Measurements from ENCODE around the gene GIGYF2.

The GIGYF2 gene

DNA sequence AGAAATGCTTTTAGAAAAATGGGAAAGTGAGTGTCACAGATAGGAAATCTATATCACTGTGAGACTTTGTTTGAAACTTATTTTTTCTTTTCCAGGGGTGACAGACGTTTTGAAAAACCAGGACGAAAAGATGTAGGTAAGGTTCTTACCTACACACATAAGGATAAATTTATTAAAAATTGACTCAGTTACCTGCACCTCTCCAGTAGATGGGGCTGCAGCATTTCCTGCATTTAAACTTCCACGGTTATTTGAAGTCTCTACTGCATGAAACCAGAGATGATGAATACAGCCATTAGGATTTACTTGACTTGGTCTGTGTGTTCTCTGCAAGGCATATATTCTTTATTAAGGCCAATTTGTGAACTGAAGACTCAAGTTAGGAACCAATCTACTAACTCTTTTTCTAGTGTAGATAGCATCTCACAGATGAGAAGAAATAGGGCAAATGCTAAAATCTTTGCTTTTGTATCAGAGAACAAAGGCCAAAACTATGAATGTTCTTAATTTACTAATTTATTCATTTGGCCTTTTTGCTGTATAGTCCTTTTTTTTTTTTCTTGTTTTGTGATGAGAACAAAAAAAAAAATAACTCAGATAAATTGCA, 64.3 kb downstream of the GIGYF2 start:
- TF ChIP-seq RAD21 (IDR thresholded peaks at IDR 0.05; ENCODE audit: low read depth): peak; percentile 56
- TF ChIP-seq YY1 (IDR thresholded peaks at IDR 0.05; ENCODE audit: low read depth): no peak
- TF ChIP-seq TAF1 (IDR thresholded peaks at IDR 0.05; ENCODE audit: low read depth): no peak

DNA sequence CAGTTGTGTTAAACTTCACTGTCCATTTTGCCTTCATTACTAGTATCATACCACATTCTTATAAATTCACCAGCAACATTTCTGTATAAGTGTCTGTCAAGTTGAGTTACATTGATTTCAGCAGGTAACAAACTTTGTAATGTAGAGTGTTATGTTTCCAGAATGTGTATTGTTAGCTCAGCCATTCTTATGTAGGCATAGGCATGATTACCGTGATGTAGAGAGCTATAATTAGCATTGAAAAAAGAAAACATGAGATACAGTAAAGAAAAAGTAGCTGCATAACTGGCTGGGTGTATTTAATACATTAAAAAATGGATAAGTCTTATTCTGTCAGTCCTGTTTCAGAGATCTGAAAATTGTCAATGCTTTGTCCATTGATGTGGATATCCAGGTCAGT, 70.7 kb downstream of the GIGYF2 start:
- TF ChIP-seq CREB1 (IDR thresholded peaks at IDR 0.05; ENCODE audit: low read depth) (no peak), TEAD4 (IDR thresholded peaks at IDR 0.05) (no peak), YY1 (IDR thresholded peaks at IDR 0.05; ENCODE audit: low read depth) (no peak), CEBPB (IDR thresholded peaks at IDR 0.05) (no peak), ZBTB7A (IDR thresholded peaks at IDR 0.05; ENCODE audit: low read depth) (no peak), EP300 (IDR thresholded peaks at IDR 0.05; ENCODE audit: borderline replicate concordance) (no peak), TAF1 (IDR thresholded peaks at IDR 0.05; ENCODE audit: low read depth) (no peak), RAD21 (IDR thresholded peaks at IDR 0.05; ENCODE audit: low read depth) (no peak), NFIC (IDR thresholded peaks at IDR 0.05) (no peak), EGR1 (IDR thresholded peaks at IDR 0.05) (no peak)
- TF ChIP-seq, protein P1, sequence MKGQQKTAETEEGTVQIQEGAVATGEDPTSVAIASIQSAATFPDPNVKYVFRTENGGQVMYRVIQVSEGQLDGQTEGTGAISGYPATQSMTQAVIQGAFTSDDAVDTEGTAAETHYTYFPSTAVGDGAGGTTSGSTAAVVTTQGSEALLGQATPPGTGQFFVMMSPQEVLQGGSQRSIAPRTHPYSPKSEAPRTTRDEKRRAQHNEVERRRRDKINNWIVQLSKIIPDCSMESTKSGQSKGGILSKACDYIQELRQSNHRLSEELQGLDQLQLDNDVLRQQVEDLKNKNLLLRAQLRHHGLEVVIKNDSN (IDR thresholded peaks at IDR 0.05): no peak
- TF ChIP-seq, protein P2, sequence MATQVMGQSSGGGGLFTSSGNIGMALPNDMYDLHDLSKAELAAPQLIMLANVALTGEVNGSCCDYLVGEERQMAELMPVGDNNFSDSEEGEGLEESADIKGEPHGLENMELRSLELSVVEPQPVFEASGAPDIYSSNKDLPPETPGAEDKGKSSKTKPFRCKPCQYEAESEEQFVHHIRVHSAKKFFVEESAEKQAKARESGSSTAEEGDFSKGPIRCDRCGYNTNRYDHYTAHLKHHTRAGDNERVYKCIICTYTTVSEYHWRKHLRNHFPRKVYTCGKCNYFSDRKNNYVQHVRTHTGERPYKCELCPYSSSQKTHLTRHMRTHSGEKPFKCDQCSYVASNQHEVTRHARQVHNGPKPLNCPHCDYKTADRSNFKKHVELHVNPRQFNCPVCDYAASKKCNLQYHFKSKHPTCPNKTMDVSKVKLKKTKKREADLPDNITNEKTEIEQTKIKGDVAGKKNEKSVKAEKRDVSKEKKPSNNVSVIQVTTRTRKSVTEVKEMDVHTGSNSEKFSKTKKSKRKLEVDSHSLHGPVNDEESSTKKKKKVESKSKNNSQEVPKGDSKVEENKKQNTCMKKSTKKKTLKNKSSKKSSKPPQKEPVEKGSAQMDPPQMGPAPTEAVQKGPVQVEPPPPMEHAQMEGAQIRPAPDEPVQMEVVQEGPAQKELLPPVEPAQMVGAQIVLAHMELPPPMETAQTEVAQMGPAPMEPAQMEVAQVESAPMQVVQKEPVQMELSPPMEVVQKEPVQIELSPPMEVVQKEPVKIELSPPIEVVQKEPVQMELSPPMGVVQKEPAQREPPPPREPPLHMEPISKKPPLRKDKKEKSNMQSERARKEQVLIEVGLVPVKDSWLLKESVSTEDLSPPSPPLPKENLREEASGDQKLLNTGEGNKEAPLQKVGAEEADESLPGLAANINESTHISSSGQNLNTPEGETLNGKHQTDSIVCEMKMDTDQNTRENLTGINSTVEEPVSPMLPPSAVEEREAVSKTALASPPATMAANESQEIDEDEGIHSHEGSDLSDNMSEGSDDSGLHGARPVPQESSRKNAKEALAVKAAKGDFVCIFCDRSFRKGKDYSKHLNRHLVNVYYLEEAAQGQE (IDR thresholded peaks at IDR 0.05; ENCODE audit: low read depth): no peak

DNA sequence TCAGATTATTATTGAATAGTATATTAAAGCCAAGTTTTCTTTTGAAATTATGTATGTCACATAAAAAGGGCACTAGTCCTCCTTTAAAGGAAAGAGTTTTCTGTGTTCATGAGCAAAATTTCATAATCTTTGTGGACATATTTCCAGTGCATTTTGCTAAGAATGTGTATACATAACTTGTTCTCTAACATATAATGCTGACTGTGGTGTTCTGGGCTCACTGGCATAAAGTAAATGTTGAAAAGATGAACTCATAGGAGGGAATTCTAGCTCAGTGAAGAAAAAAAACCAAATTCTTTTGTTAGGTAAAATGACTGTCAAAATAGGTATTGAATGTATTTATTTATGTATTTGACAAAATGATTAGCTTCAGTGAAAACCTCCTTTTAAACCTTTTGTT, 73.1 kb downstream of the GIGYF2 start:
- no peak for TF ChIP-seq TCF12 (IDR thresholded peaks at IDR 0.05; ENCODE audit: low read depth)
- no peak for TF ChIP-seq YY1 (IDR thresholded peaks at IDR 0.05; ENCODE audit: low read depth)
- no peak for TF ChIP-seq NFIC (IDR thresholded peaks at IDR 0.05)
- no peak for TF ChIP-seq TAF1 (IDR thresholded peaks at IDR 0.05; ENCODE audit: low read depth)
- TF ChIP-seq EP300 (IDR thresholded peaks at IDR 0.05; ENCODE audit: borderline replicate concordance): no peak
- TF ChIP-seq TEAD4 (IDR thresholded peaks at IDR 0.05): no peak
- TF ChIP-seq, protein P1 (IDR thresholded peaks at IDR 0.05): no peak
- TF ChIP-seq ZBTB7A (IDR thresholded peaks at IDR 0.05; ENCODE audit: low read depth): no peak
- no peak for TF ChIP-seq FOXM1 (IDR thresholded peaks at IDR 0.05; ENCODE audit: borderline replicate concordance, low read depth)
- TF ChIP-seq EGR1 (IDR thresholded peaks at IDR 0.05): no peak
- TF ChIP-seq, protein P2 (IDR thresholded peaks at IDR 0.05; ENCODE audit: low read depth): no peak
- no peak for TF ChIP-seq CEBPB (IDR thresholded peaks at IDR 0.05)
- TF ChIP-seq RAD21 (IDR thresholded peaks at IDR 0.05; ENCODE audit: low read depth): no peak
- TF ChIP-seq, protein P3, sequence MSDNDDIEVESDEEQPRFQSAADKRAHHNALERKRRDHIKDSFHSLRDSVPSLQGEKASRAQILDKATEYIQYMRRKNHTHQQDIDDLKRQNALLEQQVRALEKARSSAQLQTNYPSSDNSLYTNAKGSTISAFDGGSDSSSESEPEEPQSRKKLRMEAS (IDR thresholded peaks at IDR 0.05): no peak

DNA sequence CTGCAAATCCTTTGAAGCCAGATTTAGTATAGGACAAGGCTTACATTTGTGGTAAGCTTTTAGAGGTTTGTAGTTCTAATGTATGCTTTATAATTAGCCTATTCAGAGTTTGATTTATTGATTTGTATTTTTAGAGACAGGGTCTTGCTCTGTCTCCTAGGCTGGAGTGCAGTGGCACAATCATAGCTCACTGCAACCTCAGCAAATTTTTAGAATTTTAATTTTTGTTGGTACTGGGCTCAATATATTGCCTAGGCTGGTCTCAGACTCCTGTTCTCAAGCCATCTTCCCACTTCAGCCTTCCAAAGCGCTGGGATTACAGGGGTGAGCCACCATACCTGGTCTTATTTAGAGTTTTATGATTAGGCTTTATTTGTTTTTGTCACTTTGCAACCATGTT, 74.7 kb downstream of the GIGYF2 start:
- no peak for TF ChIP-seq TEAD4 (IDR thresholded peaks at IDR 0.05)
- no peak for TF ChIP-seq EGR1 (IDR thresholded peaks at IDR 0.05)
- TF ChIP-seq TCF12 (IDR thresholded peaks at IDR 0.05; ENCODE audit: low read depth): no peak
- no peak for TF ChIP-seq TAF1 (IDR thresholded peaks at IDR 0.05; ENCODE audit: low read depth)
- no peak for TF ChIP-seq EP300 (IDR thresholded peaks at IDR 0.05; ENCODE audit: borderline replicate concordance)
- TF ChIP-seq CREB1 (IDR thresholded peaks at IDR 0.05; ENCODE audit: low read depth): no peak
- no peak for TF ChIP-seq FOXM1 (IDR thresholded peaks at IDR 0.05; ENCODE audit: borderline replicate concordance, low read depth)
- TF ChIP-seq, protein P3 (IDR thresholded peaks at IDR 0.05): no peak
- no peak for TF ChIP-seq RAD21 (IDR thresholded peaks at IDR 0.05; ENCODE audit: low read depth)
- TF ChIP-seq NFIC (IDR thresholded peaks at IDR 0.05): no peak
- no peak for TF ChIP-seq CEBPB (IDR thresholded peaks at IDR 0.05)
- TF ChIP-seq, protein P2 (IDR thresholded peaks at IDR 0.05; ENCODE audit: low read depth): no peak
- TF ChIP-seq, protein P1 (IDR thresholded peaks at IDR 0.05): no peak
- TF ChIP-seq ZBTB7A (IDR thresholded peaks at IDR 0.05; ENCODE audit: low read depth): no peak
- TF ChIP-seq YY1 (IDR thresholded peaks at IDR 0.05; ENCODE audit: low read depth): no peak

All from Ishikawa (cell line).